Measurements from ENCODE around the gene SMIM29. TPM values are rescaled to one million over a fixed set of nuclear protein-coding genes. Genes with fewer than 3 reads are reported as not detected.
"Not testable (repeated sequence)": the region's sequence is repeated elsewhere in the genome, so short reads cannot be mapped to it uniquely, and the experiment has no call there.

The SMIM29 gene
- total RNA-seq, 3 donors from 2014 or later (not counting 1 experiment from before 2014, with no cell fraction given), result 30.8 to 48.0 (median 39.7) TPM

GRCh38 chr6:34246563-34247391 is 2.0 kb downstream of the SMIM29 start:
- Mint-ChIP-seq H3K27me3 (ENCODE audit: low read depth in 2 of 2) (no peaks in the 10 kb centered on the region), H3K27ac (peak overlapping the region; percentile 94 to 97), H3K9me3 (no peaks in the 10 kb centered on the region), H3K4me3 (peak overlapping the region; percentile 25), H3K36me3 (no peaks in the 10 kb centered on the region), H3K4me1 (peaks cover 6 to 45% of the 10 kb centered on the region in 2 donors)
- Histone ChIP-seq H3K4me1 (ENCODE audit: control insufficient read depth, insufficient read depth, low read length) (peaks cover 28% of the 10 kb centered on the region), H3K9me3 (ENCODE audit: control insufficient read depth, insufficient read depth, low read length) (no peaks in the 10 kb centered on the region), H3K27ac (ENCODE audit: low read length) (no peak overlapping the region), H3K4me3 (ENCODE audit: low read length) (no peak overlapping the region), H3K27me3 (ENCODE audit: control insufficient read depth, insufficient read depth, low read length) (no peaks in the 10 kb centered on the region), H3K36me3 (ENCODE audit: control insufficient read depth, insufficient read depth, low read length) (peaks cover 18% of the 10 kb centered on the region)
- 68% methylated on average over 8 of the region's 8 CpGs for WGBS (ENCODE audit: insufficient coverage)
- peak in 1 of 2 donors; percentile 69 for DNase-seq
- peak; percentile 37 for TF ChIP-seq CTCF (IDR thresholded peaks at IDR 0.05)
- intact Hi-C loops (cut with micrococcal nuclease), result loop anchor here (5.0 kb wide), 1 partner anchor 64 kb away; no protein-coding TSS in a partner anchor
- ATAC-seq, result no peak

GRCh38 chr6:34246249-34246562 is 2.6 kb downstream of the SMIM29 start:
- H3K27me3 Mint-ChIP-seq (ENCODE audit: low read depth in 2 of 2), result no peaks in the 10 kb centered on the region
- H3K4me1 ChIP-seq (ENCODE audit: control insufficient read depth, insufficient read depth, low read length), result peaks cover 28% of the 10 kb centered on the region
- no peak overlapping the region for H3K27ac ChIP-seq (ENCODE audit: low read length)
- H3K4me3 ChIP-seq (ENCODE audit: low read length), result no peak overlapping the region
- peak overlapping the region; percentile 94 to 97 for H3K27ac Mint-ChIP-seq
- H3K4me1 Mint-ChIP-seq, result peaks cover 6 to 45% of the 10 kb centered on the region in 2 donors
- H3K9me3 ChIP-seq (ENCODE audit: control insufficient read depth, insufficient read depth, low read length), result no peaks in the 10 kb centered on the region
- no peaks in the 10 kb centered on the region for H3K36me3 Mint-ChIP-seq
- 55% methylated on average over 2 of the region's 2 CpGs for WGBS (ENCODE audit: insufficient coverage)
- H3K27me3 ChIP-seq (ENCODE audit: control insufficient read depth, insufficient read depth, low read length), result no peaks in the 10 kb centered on the region
- TF ChIP-seq CTCF (IDR thresholded peaks at IDR 0.05), result no peak
- intact Hi-C loops (cut with micrococcal nuclease), result loop anchor here (5.0 kb wide), 1 partner anchor 64 kb away; no protein-coding TSS in a partner anchor
- no peaks in the 10 kb centered on the region for H3K9me3 Mint-ChIP-seq
- no peak for ATAC-seq
- H3K36me3 ChIP-seq (ENCODE audit: control insufficient read depth, insufficient read depth, low read length), result peaks cover 24% of the 10 kb centered on the region
- DNase-seq, result no peak
- no peak overlapping the region for H3K4me3 Mint-ChIP-seq

- H3K4me1 ChIP-seq (ENCODE audit: control insufficient read depth, insufficient read depth, low read length), result peaks cover 28% of the 10 kb centered on the region
Observed at GRCh38 chr6:34245761-34246140, 3.1 kb downstream of the SMIM29 start.

GRCh38 chr6:34245032-34245760 is 3.6 kb downstream of the SMIM29 start:
- intact Hi-C loops (cut with micrococcal nuclease), result loop anchor here (5.0 kb wide), 1 partner anchor 63 kb away; no protein-coding TSS in a partner anchor
- peaks cover 29% of the 10 kb centered on the region for H3K36me3 ChIP-seq (ENCODE audit: control insufficient read depth, insufficient read depth, low read length)
- not testable (repeated sequence) for H3K36me3 Mint-ChIP-seq; H3K4me3 ChIP-seq (ENCODE audit: low read length); H3K9me3 ChIP-seq (ENCODE audit: control insufficient read depth, insufficient read depth, low read length); H3K9me3 Mint-ChIP-seq; DNase-seq; H3K27me3 Mint-ChIP-seq (ENCODE audit: low read depth in 2 of 2); H3K27me3 ChIP-seq (ENCODE audit: control insufficient read depth, insufficient read depth, low read length); ATAC-seq; H3K27ac ChIP-seq (ENCODE audit: low read length); H3K4me3 Mint-ChIP-seq
- Mint-ChIP-seq H3K4me1 (peaks cover 6 to 45% of the 10 kb centered on the region in 2 donors), H3K27ac (peak overlapping the region; percentile 94 to 97)
- H3K4me1 ChIP-seq (ENCODE audit: control insufficient read depth, insufficient read depth, low read length), result peaks cover 28% of the 10 kb centered on the region
- WGBS (ENCODE audit: insufficient coverage), result 87% methylated on average over 11 of the region's 13 CpGs

More at GRCh38 chr6:34245761-34246140, 3.1 kb downstream of the SMIM29 start:
- not testable (repeated sequence) for H3K27me3 Mint-ChIP-seq (ENCODE audit: low read depth in 2 of 2); ATAC-seq; H3K27ac ChIP-seq (ENCODE audit: low read length); H3K4me3 Mint-ChIP-seq; H3K27me3 ChIP-seq (ENCODE audit: control insufficient read depth, insufficient read depth, low read length); H3K4me3 ChIP-seq (ENCODE audit: low read length); DNase-seq; H3K9me3 Mint-ChIP-seq; H3K36me3 Mint-ChIP-seq; H3K9me3 ChIP-seq (ENCODE audit: control insufficient read depth, insufficient read depth, low read length)
- intact Hi-C loops (cut with micrococcal nuclease), result loop anchor here (5.0 kb wide), 1 partner anchor 63 kb away; no protein-coding TSS in a partner anchor
- 100% methylated on average over 1 of the region's 7 CpGs for WGBS (ENCODE audit: insufficient coverage)
- peak overlapping the region; percentile 94 to 97 for H3K27ac Mint-ChIP-seq
- peaks cover 6 to 45% of the 10 kb centered on the region in 2 donors for H3K4me1 Mint-ChIP-seq
- peaks cover 28% of the 10 kb centered on the region for H3K36me3 ChIP-seq (ENCODE audit: control insufficient read depth, insufficient read depth, low read length)

Data from natural killer cell (primary cell).